NAMALWA (cell line): ENCODE data around the gene ZNF284.
"Not testable (repeated sequence)": the region's sequence is repeated elsewhere in the genome, so short reads cannot be mapped to it uniquely, and the experiment has no call there.

Experiments used
- DNase-seq: peaks from one replicate; pipeline ENCODE4 v3.0.0-alpha.2; 2015; ENCODE audit warnings: low spot score

The ZNF284 gene

GRCh38 chr19:44111910-44112463, 40.0 kb downstream of the ZNF284 start:
- peak; percentile 14 for DNase-seq

- DNase-seq: no peak
Observed at GRCh38 chr19:44112802-44113137, 40.8 kb downstream of the ZNF284 start.

GRCh38 chr19:44113138-44113783, 41.3 kb downstream of the ZNF284 start, which contains the start of gene ZNF225:
Gene ZNF225 (plus strand): TSS chr19:44113399. CDS start chr19:44115828, 2,429 bp downstream.
- DNase-seq: peak; percentile 81

GRCh38 chr19:44113784-44114390, 41.9 kb downstream of the ZNF284 start:
- DNase-seq: no peak

GRCh38 chr19:44121162-44121561, 49.2 kb downstream of the ZNF284 start:
- not testable (repeated sequence) for DNase-seq

- no peak for DNase-seq
Observed at GRCh38 chr19:44131955-44132354, 60.0 kb downstream of the ZNF284 start.
